Activated T-cell treated with anti-CD3 and anti-CD28 coated beads, Interleukin-2, amount 50 U/mL, for 48 hours (primary cell): ENCODE measurements around the gene BCL2L11.
A peak's percentile ranks its signal among the peaks of the same experiment; 100 is the strongest.
"Not testable (repeated sequence)": the region's sequence is repeated elsewhere in the genome, so short reads cannot be mapped to it uniquely, and the experiment has no call there.

Experiments used
- DNase-seq, 2 experiments: peaks; one replicate each; pipeline ENCODE4 v3.0.0-alpha.2; 2020

Gene BCL2L11, protein sequence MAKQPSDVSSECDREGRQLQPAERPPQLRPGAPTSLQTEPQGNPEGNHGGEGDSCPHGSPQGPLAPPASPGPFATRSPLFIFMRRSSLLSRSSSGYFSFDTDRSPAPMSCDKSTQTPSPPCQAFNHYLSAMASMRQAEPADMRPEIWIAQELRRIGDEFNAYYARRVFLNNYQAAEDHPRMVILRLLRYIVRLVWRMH

DNA sequence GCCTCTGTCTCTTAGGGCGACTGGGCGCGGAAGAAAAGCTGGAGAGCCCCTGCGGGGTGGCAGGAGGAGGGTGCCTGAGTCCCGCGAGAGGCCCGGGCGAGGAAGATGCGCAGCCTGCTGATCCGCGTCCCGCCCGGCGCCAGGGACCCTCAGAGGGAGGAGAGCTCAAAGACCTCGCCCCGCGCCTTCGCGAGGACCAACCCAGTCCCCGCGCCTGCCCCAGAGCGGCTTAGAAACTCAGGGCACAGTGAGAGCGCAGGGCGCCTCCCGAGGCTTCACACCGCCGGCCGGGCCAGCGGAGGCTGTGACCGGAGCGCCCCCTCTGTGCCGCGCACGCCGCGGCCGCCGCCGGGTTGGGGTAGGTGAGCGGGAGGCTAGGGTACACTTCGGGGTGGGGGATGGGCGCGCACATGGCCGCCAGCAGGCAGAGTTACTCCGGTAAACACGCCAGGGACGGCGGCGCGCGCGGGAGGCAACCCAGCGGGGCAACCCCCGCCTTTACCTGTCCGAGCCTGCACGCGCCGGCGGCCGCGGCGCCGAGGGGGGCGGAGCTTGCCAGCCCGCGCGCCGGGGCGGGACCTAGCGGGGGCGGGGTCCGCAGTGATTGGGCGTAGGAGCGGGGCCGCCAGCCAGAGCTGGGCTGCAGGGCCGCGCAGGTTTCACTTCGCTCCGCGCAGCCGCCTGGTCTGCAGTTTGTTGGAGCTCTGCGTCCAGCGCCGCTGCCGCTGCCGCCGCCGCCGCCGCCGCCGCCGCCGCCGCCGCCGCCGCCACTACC, at the start of gene BCL2L11:
TSS of gene BCL2L11 (plus strand) at position 662 of the 775 bp plus-strand sequence. CDS start 2,832 bp downstream, outside the sequence.
- peak; percentile 92 to 95 for DNase-seq

DNA sequence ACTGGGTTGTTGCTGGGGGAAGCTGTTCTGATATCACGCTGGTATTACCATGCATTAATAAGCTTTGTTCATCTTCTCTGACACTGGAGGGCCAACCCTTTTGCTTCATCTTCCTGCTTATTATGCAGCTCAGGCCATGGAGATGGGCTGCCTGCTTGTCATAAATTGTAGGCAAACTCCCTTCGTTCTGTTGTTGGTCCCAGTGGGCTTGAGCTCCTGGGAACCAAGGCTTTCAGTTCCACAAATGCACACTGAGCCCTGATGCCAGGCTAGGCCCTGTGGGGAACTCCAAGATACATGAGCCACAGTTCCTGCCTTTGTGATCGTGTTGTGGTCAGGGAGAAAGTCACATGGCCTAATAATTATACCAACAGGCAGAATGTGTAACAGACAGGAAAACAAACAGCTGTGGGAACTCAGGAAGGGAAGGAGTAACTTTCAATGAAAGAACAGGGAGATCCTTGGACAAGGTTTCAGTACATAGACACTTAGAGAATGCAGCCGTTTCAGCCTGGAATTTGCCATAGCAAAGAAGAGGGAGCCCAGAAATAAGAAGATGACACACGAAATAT, 49.0 kb upstream of the BCL2L11 start:
- DNase-seq, result no peak

DNA sequence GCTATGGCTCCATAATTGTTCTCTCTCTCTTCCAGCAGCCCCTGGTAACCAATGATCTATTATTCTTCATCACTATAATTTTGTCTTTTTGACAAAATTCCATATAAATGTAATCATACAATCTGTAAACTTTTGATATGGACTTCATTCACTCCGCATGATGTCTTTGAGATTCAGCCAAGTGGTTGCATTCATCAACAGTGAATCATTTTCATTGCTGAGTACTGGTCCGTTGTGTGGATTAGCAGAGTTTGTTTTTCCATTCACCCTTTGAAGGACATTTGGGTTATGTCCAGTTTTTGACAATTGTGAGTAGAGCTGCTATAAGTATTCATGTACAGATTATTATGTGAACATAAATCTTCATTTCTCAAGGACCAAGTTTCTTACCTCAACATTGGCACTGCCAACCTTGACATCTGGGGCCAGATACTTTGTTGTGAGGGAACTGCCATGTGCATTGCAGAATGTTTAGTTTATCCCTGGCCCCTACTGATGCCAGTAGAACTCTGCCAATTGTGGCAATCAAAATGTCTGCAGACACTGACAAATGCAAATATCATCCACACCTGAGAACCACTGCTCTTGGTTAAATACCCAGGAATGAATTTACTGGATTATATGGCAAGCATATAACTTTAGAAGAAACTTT, 48.4 kb upstream of the BCL2L11 start:
- no peak for DNase-seq

DNA sequence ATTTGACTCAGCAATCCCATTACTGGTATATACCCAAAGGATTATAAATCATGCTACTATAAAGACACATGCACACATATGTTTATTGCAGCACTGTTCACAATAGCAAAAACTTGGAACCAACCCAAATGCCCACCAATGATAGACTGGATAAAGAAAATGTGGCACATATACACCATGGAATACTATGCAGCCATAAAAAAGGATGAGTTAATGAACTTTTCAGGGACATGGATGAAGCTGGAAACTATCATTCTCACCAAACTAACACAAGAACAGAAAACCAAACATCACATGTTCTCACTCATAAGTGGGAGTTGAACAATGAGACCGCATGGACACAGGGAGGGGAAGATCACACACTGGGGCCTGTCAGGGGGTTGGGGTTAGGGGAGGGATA, 38.1 kb upstream of the BCL2L11 start:
- not testable (repeated sequence) for DNase-seq

DNA sequence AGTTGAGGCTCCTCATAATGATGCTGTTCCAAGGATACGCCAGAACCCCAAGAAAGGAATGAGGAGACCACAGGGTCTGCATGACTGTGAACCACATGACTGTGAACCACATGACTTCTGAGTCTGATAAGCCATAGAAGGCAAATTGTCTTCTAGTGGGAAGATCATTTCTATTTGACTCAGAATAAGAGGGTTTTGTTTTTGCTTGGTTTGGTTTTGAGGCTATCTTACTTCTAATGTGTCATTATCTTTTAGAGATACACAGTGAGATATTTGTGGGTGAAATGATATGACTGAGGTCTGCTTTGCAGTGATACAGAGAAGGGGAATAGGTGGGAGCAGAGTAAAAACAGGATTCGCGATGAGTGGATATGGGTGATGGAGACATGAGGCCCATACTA, 28.9 kb upstream of the BCL2L11 start:
- DNase-seq, result no peak

DNA sequence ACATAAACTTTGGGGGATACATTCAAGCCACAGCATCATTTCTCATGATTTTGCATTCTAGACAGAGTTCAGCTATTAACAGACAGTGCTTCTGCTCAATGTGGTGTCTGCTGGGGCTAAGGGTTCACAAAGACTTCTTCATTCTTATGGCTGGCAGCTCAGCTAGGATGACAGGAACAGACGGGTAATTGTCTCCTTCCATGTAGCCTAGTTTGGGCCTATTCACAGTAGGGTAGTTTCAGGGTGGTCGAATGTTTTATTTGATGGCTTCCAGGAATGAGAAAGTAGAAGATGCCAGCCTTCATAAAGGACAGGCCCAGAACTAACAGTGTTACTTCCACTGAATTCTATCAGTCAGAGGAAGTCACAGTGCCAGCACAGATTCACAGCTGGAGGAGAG, 26.0 kb upstream of the BCL2L11 start:
- no peak for DNase-seq

DNA sequence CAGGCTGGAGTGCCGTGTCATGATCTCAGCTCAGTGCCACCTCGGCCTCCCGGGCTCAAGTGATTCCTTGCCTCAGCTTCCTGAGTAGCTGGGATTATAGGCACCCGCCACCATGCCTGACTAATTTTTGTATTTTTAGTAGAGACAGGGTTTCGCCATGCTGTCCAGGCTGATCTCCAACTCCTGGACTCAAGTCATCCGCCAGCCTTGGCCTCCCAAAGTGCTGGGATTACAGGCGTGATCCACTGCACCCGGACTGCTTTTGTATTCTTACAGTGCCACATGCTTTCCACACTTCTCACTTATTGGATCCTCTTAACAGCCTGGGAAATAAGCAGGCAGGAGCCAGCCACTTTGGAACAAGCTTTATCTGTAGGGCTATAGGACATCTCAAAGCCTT, 25.3 kb upstream of the BCL2L11 start:
- DNase-seq, result no peak

DNA sequence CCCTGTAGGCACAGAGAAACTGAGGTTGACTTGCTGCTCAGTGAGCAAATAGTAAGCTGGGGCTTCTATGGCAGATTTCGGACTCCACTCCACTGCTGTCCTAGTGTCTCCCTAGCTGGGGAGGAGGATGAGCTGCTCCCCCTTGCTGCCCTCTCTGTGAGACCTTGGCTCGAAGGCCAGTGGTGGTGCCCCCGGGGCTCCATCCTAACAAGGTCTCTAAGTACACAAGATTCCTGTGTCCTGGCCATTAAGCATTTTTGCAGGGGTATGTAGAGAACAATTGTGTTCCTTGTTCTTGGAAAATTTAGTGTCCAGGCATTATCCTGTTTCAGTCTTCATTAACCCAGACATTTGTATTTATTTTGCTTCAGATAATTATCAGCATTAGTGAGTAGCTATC, 21.3 kb upstream of the BCL2L11 start:
- DNase-seq, result no peak

DNA sequence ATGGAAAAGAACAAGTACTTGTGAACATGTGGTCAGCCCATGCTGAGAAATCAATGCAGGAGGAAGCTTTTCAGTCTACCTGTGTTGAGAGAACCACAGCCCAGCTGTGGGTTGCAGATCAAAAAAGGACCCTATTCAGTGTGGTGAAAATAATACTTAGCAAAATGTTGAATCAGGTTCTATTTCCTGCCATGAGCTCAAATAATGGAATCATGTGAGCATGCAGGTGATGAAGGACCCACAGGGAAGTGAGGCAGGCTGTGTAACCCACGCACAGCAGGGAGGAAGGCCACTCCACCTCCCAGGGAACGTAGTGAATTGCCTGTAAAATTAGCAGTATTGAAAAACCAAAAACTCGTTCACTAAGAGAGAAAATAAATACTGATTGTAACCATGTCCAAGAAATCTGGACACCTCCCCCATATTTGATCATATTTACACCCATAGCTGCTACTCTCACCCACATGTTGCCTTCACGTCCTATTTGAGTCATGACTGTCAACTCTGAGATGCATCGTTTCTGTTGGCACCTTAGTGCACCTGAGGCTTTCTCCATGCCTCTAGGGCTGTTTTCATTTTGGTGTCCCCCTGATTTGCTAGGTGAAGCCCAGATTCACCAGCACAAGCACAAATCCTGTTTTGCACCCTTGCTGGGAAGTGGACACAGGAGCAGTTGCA, 20.5 kb upstream of the BCL2L11 start:
- DNase-seq, result no peak

DNA sequence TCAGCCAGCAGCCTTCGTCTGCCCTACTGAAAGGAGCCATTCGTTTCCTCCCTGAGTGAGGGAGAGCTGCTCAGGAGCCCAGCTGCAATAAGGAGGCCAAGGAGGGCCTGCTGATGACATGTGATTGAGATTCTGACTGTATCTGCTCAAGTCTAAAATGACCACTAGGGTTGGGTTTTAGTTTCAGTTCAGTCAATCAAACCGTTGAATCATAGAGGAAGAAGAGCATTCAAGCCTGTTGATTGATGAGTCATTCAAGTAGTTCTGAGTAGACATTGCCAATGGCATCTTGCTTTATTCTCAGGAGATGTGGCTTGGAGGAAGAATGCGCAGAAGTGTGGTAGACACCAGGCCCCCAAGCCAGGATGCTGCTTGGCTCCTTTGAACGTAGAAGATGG, 19.9 kb upstream of the BCL2L11 start:
- peak; percentile 53 to 55 for DNase-seq

DNA sequence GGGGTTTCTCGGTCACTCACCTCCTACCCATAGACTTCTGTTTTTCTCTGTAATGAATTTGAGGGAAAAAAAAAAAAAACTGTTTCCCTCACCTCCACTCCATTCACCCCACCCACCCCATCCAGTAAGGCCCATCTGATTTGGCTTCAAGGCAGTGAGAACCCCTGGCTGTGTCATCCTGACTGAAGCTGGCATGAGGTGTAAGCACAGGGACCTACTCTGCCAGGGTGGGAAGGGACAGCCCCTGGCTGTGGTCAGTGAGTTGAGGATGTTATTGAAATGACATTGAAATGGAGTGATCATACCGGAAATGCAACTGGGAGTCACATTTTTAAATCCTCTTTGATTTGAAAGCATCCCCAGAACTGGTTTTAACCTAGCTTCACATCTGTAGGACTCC, 19.1 kb upstream of the BCL2L11 start:
- DNase-seq, result no peak

DNA sequence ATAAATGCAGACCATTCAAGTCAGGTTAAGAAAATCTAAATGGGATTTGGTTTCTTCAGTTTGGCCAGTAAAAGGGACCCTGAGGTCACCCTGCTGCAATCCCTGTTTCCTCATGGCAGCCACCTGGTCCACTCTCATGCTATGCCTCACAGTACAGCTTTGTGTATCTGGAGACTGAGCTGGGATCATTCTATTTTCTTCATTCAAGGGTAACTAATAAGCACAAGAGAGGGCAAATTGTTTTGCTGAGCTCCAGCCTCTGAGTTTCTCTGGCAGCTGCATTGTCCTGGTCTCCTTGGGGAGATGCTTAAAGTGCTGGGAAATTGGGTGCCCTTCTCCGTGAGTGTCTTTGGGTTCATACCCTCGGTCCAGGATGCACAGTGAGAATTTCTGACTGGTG, 18.5 kb upstream of the BCL2L11 start:
- no peak for DNase-seq

DNA sequence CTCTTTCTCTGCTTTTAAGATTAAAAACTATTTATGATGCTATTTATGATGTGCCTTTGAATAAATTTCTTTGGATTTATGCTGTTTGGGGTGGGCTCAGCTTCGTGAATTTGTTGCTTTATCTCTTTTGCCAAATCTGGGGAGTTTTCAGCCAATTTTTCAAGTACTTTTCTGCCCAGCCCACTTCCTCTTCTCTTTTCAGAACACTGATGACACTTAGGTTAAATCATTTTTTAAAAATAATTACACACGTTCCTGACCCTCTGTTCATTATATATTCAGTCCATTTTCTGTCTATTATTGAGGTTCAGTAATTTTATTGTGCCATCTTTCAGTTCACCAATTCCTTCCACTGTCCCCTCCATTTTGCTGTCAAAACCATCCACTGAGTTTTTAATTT, 14.8 kb upstream of the BCL2L11 start:
- DNase-seq, result no peak

DNA sequence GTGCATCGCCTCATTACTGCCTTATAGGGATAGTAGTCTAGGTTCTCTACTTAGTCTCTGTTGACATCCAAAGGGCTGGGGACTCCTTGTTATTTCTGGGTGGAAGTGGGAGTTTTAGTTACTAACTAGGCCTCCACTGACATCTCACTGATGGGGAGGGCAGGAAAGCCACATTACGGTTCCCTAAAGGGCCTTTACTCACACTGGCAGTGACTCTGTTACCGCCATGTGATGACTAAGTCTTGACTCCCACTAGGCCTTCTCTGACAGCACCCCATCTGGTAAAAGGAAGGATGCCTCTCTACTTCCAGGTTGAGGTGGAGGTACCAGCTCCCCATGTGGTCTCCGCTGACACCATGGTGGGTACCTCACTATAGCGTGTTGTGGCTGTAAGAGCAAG, 14.0 kb upstream of the BCL2L11 start:
- peak in 1 of 2 experiments; percentile 43 for DNase-seq

DNA sequence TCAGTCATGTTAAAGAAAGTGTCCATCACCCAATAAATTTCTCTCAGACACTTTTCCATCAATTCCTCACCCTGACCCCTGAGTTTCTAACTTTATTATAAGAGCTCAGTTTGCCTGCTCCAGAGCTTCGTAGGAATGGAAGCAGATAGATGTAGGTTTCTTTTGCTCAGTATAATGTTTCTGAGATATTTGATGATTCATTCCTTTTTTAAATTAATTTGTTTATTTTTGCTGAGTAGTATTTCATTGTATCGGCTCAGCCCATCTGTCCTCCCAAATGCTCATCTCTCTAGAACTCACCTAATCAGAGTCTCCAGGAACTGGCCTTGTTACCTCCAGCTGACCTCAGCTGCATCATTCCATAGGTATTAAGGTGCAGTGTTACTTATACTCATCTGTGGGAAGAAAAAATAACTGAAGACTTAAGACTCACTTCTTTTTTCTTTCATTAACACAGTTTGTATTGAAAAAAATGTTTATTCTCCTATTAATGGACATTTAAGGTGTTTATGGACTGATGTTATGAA, 11.9 kb upstream of the BCL2L11 start:
- DNase-seq, result no peak

DNA sequence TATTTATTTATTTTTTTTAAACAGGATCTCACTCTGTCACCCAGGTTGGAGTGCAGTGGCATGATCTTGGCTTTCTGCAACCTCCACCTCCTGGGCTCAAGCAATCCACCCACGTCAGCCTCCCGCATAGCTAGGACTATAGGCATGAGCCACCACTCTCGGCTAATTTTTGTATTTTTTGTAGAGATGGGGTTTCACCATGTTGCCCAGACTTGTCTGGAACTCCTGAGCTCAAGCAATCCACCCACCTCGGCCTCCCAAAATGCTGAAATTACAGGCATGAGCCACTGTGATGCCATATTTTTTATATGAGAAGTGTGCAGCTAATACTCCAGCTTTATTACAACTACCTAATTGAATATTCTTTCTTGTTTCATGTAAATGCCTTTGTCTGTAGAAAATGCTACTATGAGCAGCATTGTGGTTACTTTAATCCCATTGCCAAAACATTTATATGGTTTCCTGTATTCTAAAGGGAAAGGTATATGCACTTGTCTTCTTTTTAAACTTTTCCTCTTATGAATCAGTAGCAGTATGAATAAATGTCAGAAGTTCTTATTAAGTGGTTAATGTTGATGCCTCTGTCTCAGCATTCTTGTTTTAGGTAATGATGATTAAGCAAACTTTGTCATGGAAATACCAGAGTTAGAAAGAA, 9.5 kb upstream of the BCL2L11 start:
- DNase-seq, result no peak

DNA sequence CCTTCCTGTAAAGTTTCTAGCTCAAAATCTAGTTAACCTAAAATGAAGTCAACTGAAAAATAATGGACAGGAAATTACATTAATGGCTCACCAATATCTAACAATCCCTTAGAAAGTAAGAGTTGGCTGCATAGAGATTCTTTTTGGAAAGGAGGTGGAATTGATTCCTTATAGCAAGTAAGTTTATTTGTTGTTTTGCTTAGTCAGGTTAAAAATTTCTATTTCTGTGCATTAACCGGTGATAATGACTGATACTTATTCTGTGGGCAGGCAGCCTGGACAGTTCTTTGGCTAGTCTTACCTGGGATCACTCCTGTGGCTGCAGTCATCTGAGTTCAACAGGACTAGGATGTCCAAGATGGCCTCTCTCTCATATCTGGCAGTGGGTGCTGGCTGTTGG, 6.9 kb upstream of the BCL2L11 start:
- DNase-seq, result no peak

DNA sequence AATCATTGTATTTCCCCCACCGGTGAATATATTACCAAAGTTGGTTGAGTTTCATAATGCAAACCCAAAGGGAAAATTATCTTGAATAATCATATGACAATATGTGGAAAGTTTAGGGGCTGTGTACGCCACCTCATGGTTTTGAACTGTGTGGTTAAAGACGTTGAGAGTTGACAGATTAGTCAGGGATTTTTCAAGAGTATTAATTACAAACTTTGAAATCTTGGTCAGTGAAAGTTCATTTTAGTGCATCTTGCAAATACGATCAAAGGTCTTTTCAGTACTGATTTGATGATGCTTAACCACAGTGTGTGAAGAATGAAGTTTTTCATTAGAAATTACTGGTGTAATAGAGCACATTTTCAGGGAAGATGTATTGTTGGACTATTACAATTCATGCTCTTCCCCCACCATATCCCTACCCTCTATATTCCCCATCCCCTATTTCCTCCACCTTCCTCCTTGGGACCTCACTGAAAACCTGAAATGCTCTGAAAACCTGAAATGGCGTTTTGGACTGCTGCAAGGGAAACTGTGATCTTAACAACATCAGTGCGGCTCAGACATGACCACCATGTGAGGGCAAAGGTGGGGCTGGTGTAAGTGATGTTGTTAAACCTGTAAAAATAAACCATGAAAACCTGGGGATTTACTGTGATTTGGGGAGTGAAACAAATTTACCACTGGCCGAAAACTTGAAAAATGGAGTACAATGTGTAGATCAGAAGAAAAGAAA, 4.5 kb upstream of the BCL2L11 start:
- no peak for DNase-seq

DNA sequence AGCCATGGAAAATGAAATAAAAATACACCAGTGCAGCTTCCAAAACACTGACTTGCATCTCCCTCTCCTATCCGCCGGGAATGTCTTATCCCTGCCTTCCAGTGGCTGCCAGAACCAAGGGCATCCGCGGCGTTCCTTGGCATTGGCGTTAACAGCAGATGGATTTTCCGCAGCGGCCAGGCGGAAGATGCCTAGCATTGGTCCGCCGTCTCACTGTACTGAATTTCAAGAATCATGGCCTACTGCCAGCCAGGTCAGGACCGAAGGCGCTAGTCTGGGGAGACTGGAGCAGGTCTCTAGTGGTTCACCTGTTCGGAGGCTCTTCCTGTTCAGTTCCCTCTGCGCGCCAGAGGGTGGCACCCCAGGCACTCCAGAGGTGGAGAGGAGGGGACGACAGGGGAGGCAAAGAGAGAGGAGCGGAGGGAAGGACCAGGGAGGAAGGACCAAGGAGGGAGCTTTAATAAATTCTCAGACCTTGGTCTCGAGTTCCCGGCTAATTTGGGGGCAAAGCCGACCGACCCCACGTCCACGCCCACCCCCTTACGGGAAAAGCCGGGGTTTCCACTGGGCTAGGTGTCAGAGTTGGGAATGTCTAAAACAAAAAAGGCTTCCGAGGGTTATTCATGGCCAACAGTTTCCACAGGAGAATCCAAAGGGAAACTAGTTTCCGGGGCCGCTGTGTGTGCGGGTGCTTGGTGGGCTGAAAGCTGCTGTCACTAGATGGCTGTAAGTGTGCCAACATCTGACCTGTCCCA, 3.7 kb upstream of the BCL2L11 start:
- DNase-seq, result peak; percentile 79 to 80

DNA sequence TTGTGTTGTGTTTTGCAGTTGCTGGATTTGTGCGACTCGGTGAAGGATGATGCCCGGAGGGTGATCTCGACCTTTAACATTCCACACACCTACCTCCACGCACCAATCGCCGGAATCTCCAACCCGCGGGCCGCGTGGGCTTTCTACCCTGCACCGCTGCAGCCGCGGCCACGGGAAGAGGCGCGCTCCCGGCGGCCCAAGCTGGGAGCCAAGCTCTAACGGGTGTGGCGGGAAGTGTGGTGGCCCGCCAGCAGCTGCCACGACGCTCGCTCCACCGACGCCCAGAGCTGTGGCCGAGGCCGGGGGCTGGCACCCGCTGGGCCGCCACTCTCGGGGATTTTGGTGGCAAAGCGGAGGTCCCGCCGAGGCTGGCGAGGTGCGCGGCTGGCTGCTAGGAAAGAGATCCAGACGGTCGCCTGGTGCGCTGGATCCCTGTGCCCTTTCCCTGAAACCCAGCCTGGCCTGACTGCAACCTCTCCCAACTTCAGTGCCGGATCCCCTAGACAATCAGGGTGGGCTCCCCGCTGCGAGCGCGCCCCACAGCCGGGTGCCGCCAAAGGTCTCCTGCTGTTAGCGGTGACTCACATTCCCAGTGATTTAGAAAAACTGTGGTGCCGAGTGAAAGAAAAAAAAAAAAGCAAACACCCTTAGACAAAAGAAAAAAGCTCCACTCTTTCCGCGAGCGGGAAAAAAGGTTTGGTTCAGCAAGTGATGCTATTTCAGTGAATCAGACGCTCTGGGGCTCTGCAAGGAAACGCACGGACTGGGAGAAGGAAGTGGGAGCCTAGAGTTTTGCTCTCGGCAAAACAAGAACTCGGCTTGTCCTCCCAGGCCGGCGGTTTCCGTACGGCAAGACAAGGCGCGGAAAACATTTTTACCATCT, 2.9 kb upstream of the BCL2L11 start:
- DNase-seq, result peak; percentile 67 to 69
